Erythroblast (primary cell): Measurements from ENCODE around the gene IFNL3.

ENCODE experiments used
- GATA1 ChIP-seq: IDR thresholded peaks from 2 replicates; pipeline ENCODE4 v1.6.1; 2011; ENCODE audit warnings: low read depth, mild to moderate bottlenecking, control low read depth, low read length, moderate library complexity
- POLR2A ChIP-seq: IDR thresholded peaks from 2 replicates; pipeline ENCODE4 v1.6.1; 2011; ENCODE audit warnings: mild to moderate bottlenecking, low read length

- TF ChIP-seq POLR2A (no peak), GATA1 (no peak)
These were observed 36.5 kb downstream of the IFNL3 start for GRCh38 chr19:39208175-39208795.
